Esophagus squamous epithelium (tissue), 4 donors: ENCODE measurements around the gene CLTA.

Experiments
- CTCF ChIP-seq, 6 experiments: fragments of 450-650 bp in 4 of 6; fragments of 200-600 bp in 2 of 6; sonication (generic) in 2 of 6; IDR thresholded peaks; one replicate each; pipeline ENCODE4 v1.5.1; 2016 to 2019; ENCODE audit warnings: antibody characterized with exemption in 6 of 6, mild to moderate bottlenecking in 4 of 6, moderate library complexity in 4 of 6
- POLR2A ChIP-seq, 4 donors: fragments of 450-650 bp; IDR thresholded peaks; one replicate each; pipeline ENCODE4 v1.6.1; 2017; ENCODE audit warnings: antibody characterized with exemption in 4 of 4, mild to moderate bottlenecking in 4 of 4, moderate library complexity in 3 of 4

- no peak for TF ChIP-seq CTCF (IDR thresholded peaks at IDR 0.05)
- TF ChIP-seq POLR2A (IDR thresholded peaks at IDR 0.05), result no peak
These were observed 31.8 kb upstream of the CLTA start for GRCh38 chr9:36158917-36159316.
